ENCODE measurements around the gene GLRX.

Gene GLRX

DNA sequence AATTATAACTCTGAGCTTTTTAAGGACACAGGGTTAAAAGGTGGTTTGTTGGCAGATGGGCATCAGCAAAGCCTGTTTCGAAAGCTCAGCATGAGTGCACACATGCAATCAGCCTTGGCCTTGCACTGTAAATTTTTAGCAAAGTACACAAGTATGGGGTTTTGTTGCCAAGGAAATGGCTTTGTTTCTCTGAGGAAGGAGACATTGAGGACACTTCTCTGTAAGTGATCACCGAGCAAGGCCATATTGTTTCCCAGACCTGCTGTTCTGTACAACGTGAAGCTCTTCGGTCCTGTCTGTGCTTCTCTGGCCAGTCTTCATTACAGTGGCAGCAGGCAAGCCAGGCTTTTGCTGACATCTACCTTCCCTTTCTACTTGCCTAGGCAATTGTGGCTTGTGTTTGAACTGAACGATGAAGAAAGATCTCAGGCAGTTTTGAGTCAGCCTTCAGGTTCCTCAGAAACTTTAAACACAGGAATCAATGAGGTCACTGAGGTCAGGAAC is 27.9 kb upstream of the GLRX start:
- WGBS, result 97% methylated on average over 5 of the region's 5 CpGs
- Histone ChIP-seq H3K9ac (ENCODE audit: low read depth, low read length) (no peak overlapping the region), H3K4me1 (ENCODE audit: insufficient read depth, low read length) (no peaks in the 10 kb centered on the region), H3K9me3 (ENCODE audit: insufficient read depth, low read depth, low read length) (no peaks in the 10 kb centered on the region), H3K27ac (ENCODE audit: low read depth, low read length) (no peak overlapping the region), H3K36me3 (ENCODE audit: insufficient read depth, low read length) (no peaks in the 10 kb centered on the region), H3K27me3 (ENCODE audit: insufficient read depth, low read length) (no peaks in the 10 kb centered on the region), H3K4me3 (ENCODE audit: low read length) (no peak overlapping the region)

DNA sequence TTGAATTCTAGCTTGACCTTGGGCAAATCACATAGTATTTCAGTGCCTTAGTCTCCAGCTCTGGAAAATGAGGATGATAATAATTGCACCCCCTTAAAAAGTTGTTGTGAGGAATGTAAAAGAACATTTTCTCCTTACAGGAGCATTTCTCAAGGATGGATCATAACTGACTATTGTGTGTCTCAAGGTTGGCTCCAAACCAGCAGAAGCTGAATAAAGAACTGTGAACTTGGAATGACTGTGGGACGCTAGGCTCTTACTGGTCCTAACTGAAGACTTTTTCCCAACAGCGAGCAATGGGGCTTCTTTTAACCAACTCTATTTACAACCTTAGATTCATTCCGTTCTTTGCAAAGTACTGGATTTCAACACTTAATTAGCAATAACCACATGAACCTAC is 26.2 kb upstream of the GLRX start:
- H3K27me3 ChIP-seq (ENCODE audit: insufficient read depth, low read length), result no peaks in the 10 kb centered on the region
- no peak overlapping the region for H3K4me3 ChIP-seq (ENCODE audit: low read length)
- 90% methylated on average over 3 of the region's 3 CpGs for WGBS
- no peaks in the 10 kb centered on the region for H3K36me3 ChIP-seq (ENCODE audit: insufficient read depth, low read length)
- no peak overlapping the region for H3K27ac ChIP-seq (ENCODE audit: low read depth, low read length)
- no peaks in the 10 kb centered on the region for H3K4me1 ChIP-seq (ENCODE audit: insufficient read depth, low read length)
- H3K9me3 ChIP-seq (ENCODE audit: insufficient read depth, low read depth, low read length), result no peaks in the 10 kb centered on the region
- H3K9ac ChIP-seq (ENCODE audit: low read depth, low read length), result no peak overlapping the region

DNA sequence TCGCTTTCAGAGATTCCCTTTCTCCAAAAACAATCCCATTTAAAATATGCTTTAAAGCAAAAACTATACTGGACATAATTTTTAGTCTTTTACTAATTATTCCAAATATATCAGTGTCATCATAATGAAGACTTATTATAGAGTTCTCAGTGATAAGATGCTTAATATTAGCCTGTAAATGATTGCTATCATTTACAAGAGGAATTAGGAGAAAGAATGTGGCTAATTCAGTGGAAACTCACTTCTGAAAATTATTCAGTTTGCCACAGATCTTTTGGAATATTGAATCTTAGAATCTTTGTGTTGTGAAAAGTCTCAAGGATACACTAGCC is 24.7 kb upstream of the GLRX start:
- no peaks in the 10 kb centered on the region for H3K27me3 ChIP-seq (ENCODE audit: insufficient read depth, low read length)
- H3K9me3 ChIP-seq (ENCODE audit: insufficient read depth, low read depth, low read length), result no peaks in the 10 kb centered on the region
- H3K4me1 ChIP-seq (ENCODE audit: insufficient read depth, low read length), result no peaks in the 10 kb centered on the region
- no peaks in the 10 kb centered on the region for H3K36me3 ChIP-seq (ENCODE audit: insufficient read depth, low read length)
- no peak overlapping the region for H3K9ac ChIP-seq (ENCODE audit: low read depth, low read length)
- H3K4me3 ChIP-seq (ENCODE audit: low read length), result no peak overlapping the region
- no CpG with 5 or more reads among the region's 1 CpG for WGBS
- no peak overlapping the region for H3K27ac ChIP-seq (ENCODE audit: low read depth, low read length)

DNA sequence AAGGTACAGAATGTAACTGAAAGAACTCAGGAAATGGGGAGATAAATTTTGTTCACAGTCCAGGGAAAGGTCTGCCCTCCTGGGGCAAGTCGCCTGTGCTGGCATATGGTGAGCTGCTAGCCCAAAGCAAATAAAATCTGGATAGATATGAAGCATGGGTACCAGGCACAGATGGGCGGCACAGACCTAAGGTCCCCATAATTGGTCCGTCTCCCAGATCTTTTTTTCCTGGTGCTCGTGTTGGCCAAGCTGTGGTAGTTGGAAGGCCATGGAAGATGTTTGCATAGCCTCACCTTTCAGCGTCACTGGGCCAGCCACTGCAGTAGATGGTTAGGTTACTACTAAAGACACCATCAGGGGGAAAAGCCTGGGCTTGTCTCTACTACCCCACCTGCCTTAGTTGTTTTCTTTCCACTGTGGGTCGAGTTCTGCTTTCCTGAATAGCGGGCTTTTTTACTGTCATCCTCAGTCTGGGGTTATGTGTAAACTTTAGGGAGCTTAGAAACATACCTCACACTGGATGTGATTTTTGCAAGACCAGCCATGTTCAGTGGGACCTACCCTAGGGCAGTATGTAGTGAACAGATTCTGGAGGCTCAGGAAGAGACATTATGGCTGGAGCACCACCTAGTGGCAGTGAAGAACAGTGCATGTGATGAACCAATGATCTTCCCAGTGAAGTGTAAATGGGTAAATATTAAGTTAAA is 24.2 kb upstream of the GLRX start:
- no peak overlapping the region for H3K9ac ChIP-seq (ENCODE audit: low read depth, low read length)
- H3K9me3 ChIP-seq (ENCODE audit: insufficient read depth, low read depth, low read length), result no peaks in the 10 kb centered on the region
- 87% methylated on average over 7 of the region's 7 CpGs for WGBS
- no peak overlapping the region for H3K4me3 ChIP-seq (ENCODE audit: low read length)
- no peaks in the 10 kb centered on the region for H3K36me3 ChIP-seq (ENCODE audit: insufficient read depth, low read length)
- no peaks in the 10 kb centered on the region for H3K27me3 ChIP-seq (ENCODE audit: insufficient read depth, low read length)
- no peaks in the 10 kb centered on the region for H3K4me1 ChIP-seq (ENCODE audit: insufficient read depth, low read length)
- H3K27ac ChIP-seq (ENCODE audit: low read depth, low read length), result no peak overlapping the region

DNA sequence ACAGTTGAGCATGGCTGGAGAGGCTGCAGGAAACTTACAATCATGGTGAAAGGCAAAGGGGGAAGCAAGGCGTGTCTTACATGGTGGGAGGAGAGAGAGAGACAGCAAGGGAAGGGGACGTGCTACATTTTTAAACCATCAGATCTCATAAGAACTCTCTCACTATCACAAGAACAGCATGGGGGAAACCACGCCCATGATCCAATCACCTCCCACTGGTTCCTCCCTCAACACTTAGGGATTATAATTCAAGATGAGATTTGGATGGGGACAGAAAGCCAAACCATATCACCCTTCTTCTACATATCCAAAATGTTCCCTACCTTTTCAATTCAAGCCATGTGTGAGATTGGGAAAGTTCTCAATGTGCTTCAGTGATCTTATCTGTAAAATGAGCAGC is 22.9 kb upstream of the GLRX start:
- no peaks in the 10 kb centered on the region for H3K9me3 ChIP-seq (ENCODE audit: insufficient read depth, low read depth, low read length)
- H3K4me1 ChIP-seq (ENCODE audit: insufficient read depth, low read length), result no peaks in the 10 kb centered on the region
- WGBS, result 100% methylated on average over 1 of the region's 3 CpGs

DNA sequence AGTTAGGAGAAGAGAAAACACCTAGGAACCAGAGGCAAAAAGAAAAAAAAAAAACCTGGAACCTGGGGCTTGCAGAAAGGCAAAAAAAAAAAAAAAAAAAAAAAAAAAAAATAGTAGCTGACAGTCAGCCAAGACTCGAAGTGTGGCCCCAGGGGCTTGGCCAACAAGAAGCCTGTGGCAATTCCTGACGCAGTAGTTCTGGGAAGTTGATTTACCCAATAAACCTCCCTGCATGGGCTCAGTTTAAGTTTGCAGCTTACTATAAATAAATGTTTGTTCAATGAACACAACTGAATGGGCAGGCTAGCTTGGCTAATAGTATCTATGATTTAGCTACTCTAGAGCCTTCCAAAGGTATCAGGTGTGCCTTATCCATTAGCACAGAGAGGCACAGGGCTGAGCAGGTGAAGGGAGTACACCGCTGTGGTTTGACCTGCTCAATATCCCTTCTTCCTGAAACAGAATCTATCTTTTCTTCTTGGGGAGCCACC is 21.3 kb upstream of the GLRX start:
- Histone ChIP-seq H3K9ac (ENCODE audit: low read depth, low read length) (no peak overlapping the region), H3K36me3 (ENCODE audit: insufficient read depth, low read length) (no peaks in the 10 kb centered on the region), H3K27ac (ENCODE audit: low read depth, low read length) (no peak overlapping the region), H3K27me3 (ENCODE audit: insufficient read depth, low read length) (no peaks in the 10 kb centered on the region), H3K4me1 (ENCODE audit: insufficient read depth, low read length) (no peaks in the 10 kb centered on the region), H3K4me3 (ENCODE audit: low read length) (no peak overlapping the region), H3K9me3 (ENCODE audit: insufficient read depth, low read depth, low read length) (no peaks in the 10 kb centered on the region)
- 94% methylated on average over 3 of the region's 3 CpGs for WGBS

More for the DNA sequence above, 22.9 kb upstream of the GLRX start:
- no peak overlapping the region for H3K4me3 ChIP-seq (ENCODE audit: low read length)
- H3K27me3 ChIP-seq (ENCODE audit: insufficient read depth, low read length), result no peaks in the 10 kb centered on the region
- H3K27ac ChIP-seq (ENCODE audit: low read depth, low read length), result no peak overlapping the region
- H3K36me3 ChIP-seq (ENCODE audit: insufficient read depth, low read length), result no peaks in the 10 kb centered on the region
- no peak overlapping the region for H3K9ac ChIP-seq (ENCODE audit: low read depth, low read length)

DNA sequence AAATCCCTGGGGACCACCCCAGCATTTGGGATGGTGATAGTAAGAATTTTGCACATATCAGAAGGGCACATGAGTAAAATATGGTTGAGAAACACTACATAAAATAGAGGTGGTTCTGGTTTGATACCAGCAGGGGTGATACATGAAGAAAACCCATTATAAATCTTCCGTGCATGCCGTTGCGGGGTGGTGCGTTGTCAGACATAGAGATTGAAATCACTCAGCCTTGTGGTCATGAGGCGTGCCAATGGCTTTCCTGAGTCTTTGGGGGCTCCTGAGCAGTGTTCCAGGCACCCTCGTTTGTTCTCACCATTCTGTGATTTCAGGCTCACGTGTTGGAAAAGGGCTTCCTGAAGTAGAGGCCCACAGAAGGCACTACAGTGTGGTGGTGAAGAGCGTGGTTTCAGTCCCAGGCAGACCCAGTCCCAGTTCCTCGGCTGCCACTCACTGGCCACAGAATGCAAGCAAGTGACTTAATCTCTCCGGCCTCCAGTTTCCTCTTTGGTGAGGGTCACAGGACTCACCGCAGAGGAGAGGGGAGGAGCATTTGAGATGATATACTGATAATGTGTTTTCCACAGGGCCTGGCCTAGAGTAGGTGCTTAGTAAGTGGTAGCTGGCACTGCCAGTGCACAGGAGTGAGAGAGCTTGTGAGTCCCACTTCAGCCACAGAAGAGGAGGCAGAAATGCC is 20.5 kb upstream of the GLRX start:
- no peaks in the 10 kb centered on the region for H3K9me3 ChIP-seq (ENCODE audit: insufficient read depth, low read depth, low read length)
- H3K27ac ChIP-seq (ENCODE audit: low read depth, low read length), result no peak overlapping the region
- WGBS, result 85% methylated on average over 11 of the region's 11 CpGs
- no peaks in the 10 kb centered on the region for H3K4me1 ChIP-seq (ENCODE audit: insufficient read depth, low read length)
- H3K9ac ChIP-seq (ENCODE audit: low read depth, low read length), result no peak overlapping the region
- no peaks in the 10 kb centered on the region for H3K27me3 ChIP-seq (ENCODE audit: insufficient read depth, low read length)
- no peaks in the 10 kb centered on the region for H3K36me3 ChIP-seq (ENCODE audit: insufficient read depth, low read length)
- H3K4me3 ChIP-seq (ENCODE audit: low read length), result no peak overlapping the region

DNA sequence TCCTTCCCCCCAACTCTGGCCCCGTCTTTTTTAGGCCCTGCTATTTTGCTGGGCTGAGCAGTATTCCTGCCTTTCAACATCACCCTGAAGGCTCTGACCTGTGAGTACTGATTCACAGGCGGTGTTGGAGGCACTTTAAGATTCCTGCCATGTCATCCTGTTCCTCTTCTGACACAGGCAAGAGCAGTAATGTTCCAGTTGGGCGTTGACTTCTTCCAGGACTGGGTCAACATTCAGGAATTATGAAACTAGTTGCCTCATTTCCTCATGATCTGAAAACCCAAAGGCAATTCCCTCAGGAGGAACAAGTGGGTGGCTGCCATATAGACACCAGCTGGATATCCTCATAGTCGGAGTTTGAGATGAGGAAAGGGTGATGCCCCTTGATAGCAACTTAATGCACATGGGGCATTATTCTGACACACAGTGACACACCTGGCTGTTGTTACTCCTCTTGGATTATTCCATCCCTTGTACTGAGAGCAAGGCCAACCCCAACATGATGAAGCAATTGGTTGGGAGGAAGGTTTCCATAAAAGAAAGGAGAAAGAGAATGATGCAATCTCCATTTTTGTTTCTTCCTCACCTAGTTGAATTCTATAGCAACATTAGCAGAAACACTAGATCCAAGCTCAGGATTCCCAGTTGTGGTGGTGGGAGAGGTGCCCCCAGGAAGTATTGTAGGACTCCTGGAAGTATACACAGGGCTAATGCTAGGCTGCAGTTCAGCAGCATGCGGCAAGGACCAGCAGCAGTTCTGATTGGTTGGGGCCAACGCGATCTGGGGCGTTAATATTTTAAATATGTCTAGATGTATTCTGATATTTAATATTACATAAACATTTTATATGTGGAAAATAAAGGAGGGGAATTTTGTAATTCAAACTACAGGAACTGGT is 19.6 kb upstream of the GLRX start:
- 95% methylated on average over 5 of the region's 8 CpGs for WGBS
- Histone ChIP-seq H3K27ac (ENCODE audit: low read depth, low read length) (no peak overlapping the region), H3K9me3 (ENCODE audit: insufficient read depth, low read depth, low read length) (no peaks in the 10 kb centered on the region), H3K9ac (ENCODE audit: low read depth, low read length) (no peak overlapping the region), H3K36me3 (ENCODE audit: insufficient read depth, low read length) (no peaks in the 10 kb centered on the region), H3K4me3 (ENCODE audit: low read length) (no peak overlapping the region), H3K27me3 (ENCODE audit: insufficient read depth, low read length) (no peaks in the 10 kb centered on the region), H3K4me1 (ENCODE audit: insufficient read depth, low read length) (no peaks in the 10 kb centered on the region)

DNA sequence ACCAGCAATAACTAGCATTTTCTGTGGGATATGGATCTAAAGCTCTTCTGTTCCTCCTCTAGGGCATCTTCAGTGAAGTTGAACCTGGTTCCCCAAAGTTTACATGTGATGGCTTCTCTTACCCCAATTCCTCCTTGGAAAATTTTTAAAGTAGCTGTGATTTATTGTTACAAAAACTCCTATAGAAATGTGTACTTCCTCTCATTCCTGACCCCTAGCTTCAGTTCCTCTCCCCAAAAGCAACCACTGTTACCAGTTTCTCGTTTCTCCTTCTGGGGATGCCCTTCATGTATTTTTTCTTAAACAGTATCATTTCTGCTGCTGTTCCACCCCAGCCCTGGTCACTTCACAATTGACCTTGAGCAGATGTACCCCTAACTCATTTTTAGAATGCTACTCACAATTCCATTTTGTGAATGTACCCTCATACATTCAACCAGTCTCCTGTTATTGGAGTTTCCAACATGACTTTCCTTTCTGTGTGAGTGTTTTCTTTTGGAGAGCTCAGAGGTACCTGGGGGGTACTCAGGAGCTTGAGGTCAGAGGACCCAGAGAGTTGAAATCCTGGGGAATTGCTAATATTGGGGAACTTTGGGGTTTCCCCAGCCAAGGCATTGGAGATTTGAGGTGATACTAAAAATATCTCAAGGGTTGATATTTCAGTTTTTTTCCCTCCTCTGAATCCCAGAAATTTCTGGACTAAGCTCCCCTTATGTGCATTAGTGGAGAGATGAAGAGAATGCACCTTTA is 18.6 kb upstream of the GLRX start:
- Histone ChIP-seq H3K9ac (ENCODE audit: low read depth, low read length) (no peak overlapping the region), H3K4me1 (ENCODE audit: insufficient read depth, low read length) (no peaks in the 10 kb centered on the region), H3K9me3 (ENCODE audit: insufficient read depth, low read depth, low read length) (no peaks in the 10 kb centered on the region), H3K4me3 (ENCODE audit: low read length) (no peak overlapping the region), H3K27me3 (ENCODE audit: insufficient read depth, low read length) (no peaks in the 10 kb centered on the region), H3K36me3 (ENCODE audit: insufficient read depth, low read length) (no peaks in the 10 kb centered on the region), H3K27ac (ENCODE audit: low read depth, low read length) (no peak overlapping the region)
- 93% methylated on average over 1 of the region's 1 CpG for WGBS

DNA sequence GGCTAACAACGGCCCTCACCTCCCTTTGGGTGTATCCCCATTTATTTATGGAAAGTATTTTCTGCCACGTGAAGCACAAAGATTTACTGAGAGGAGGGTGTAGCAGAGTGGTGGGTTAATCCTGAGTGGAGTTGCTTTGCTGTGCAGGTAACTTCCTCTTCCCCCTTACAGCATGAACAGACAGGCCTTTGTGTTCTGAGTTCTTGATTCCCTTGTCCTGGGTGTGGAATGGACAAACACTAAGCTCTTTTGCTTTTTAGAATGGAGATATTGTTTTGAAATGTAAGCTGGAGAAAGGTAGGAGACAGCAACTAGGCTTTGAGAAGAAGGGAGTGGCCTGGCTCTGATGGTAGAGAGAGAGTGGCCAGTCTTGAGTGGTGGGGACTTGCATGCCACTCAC is 17.1 kb upstream of the GLRX start:
- Histone ChIP-seq H3K27me3 (ENCODE audit: insufficient read depth, low read length) (no peaks in the 10 kb centered on the region), H3K9ac (ENCODE audit: low read depth, low read length) (no peak overlapping the region), H3K36me3 (ENCODE audit: insufficient read depth, low read length) (no peaks in the 10 kb centered on the region), H3K4me1 (ENCODE audit: insufficient read depth, low read length) (no peaks in the 10 kb centered on the region), H3K4me3 (ENCODE audit: low read length) (no peak overlapping the region), H3K27ac (ENCODE audit: low read depth, low read length) (no peak overlapping the region), H3K9me3 (ENCODE audit: insufficient read depth, low read depth, low read length) (no peaks in the 10 kb centered on the region)
- 97% methylated on average over 2 of the region's 2 CpGs for WGBS
